ENCODE data around the gene FAM3A.

FAM3A gene

GRCh38 chrX:154546354-154547244 lies 30.6 kb upstream of the FAM3A start, which contains the start of gene G6PD:
G6PD (minus strand) TSS chrX:154546846; CDS start chrX:154546155, 691 bp downstream.
- Histone ChIP-seq H3K9me2 (replicated peaks; ENCODE audit: insufficient read depth, low read length) (no peaks in the 10 kb centered on the region), H3K79me2 (ENCODE audit: low read length) (peaks cover 38% of the 10 kb centered on the region), H3K9me3 (replicated peaks; ENCODE audit: insufficient read depth, low read length) (no peaks in the 10 kb centered on the region), H3K4me2 (ENCODE audit: low read depth, low read length) (peak within 1 kb of the TSS; percentile 94), H3K4me3 (ENCODE audit: low read length) (peak within 1 kb of the TSS; percentile 94), H3K36me3 (replicated peaks; ENCODE audit: insufficient read depth, low read length) (no peaks in the 10 kb centered on the region), H3K9ac (ENCODE audit: low read length) (peak within 1 kb of the TSS; percentile 74), H3K4me1 (ENCODE audit: low read length) (0 out of 2 replicates have a peak, but pooled peaks cover 4% of the 10 kb centered on the region), H3K27me3 (replicated peaks; ENCODE audit: insufficient read depth, low read length) (no peaks in the 10 kb centered on the region), H3F3A (ENCODE audit: insufficient read depth, low read length) (no peaks in the 10 kb centered on the region), H4K20me1 (ENCODE audit: insufficient read depth, low read length) (no peaks in the 10 kb centered on the region), H3K27ac (ENCODE audit: low read length) (peak within 1 kb of the TSS; percentile 85), H2AFZ (ENCODE audit: low read length) (peak within 1 kb of the TSS; percentile 77)
- TF ChIP-seq CTCF (IDR thresholded peaks at IDR 0.05; ENCODE audit: low read length) (no peak), EZH2phosphoT487 (IDR thresholded peaks at IDR 0.05; ENCODE audit: low read length) (no peak), EZH2 (optimal IDR thresholded peaks at IDR 0.05; ENCODE audit: low read depth, low read length) (no peak)
- peak; percentile 72 for DNase-seq

GRCh38 chrX:154545673-154546274 lies 29.7 kb upstream of the FAM3A start:
- H3K9me3 ChIP-seq (replicated peaks; ENCODE audit: insufficient read depth, low read length), result no peaks in the 10 kb centered on the region
- TF ChIP-seq EZH2 (optimal IDR thresholded peaks at IDR 0.05; ENCODE audit: low read depth, low read length), result no peak
- TF ChIP-seq EZH2phosphoT487 (IDR thresholded peaks at IDR 0.05; ENCODE audit: low read length), result no peak
- no peak for TF ChIP-seq CTCF (IDR thresholded peaks at IDR 0.05; ENCODE audit: low read length)
- H3K27ac ChIP-seq (ENCODE audit: low read length), result no peak overlapping the region
- H4K20me1 ChIP-seq (ENCODE audit: insufficient read depth, low read length), result no peaks in the 10 kb centered on the region
- peak overlapping the region; percentile 67; the same call in 1 of the 2 replicates for H3K9ac ChIP-seq (ENCODE audit: low read length)
- no peaks in the 10 kb centered on the region for H3K9me2 ChIP-seq (replicated peaks; ENCODE audit: insufficient read depth, low read length)
- no peaks in the 10 kb centered on the region for H3F3A ChIP-seq (ENCODE audit: insufficient read depth, low read length)
- peak overlapping the region; percentile 72 for H3K4me3 ChIP-seq (ENCODE audit: low read length)
- H3K79me2 ChIP-seq (ENCODE audit: low read length), result peaks cover 32% of the 10 kb centered on the region
- no peak overlapping the region; the same call in 1 of the 2 replicates for H2AFZ ChIP-seq (ENCODE audit: low read length)
- DNase-seq, result no peak
- H3K4me1 ChIP-seq (ENCODE audit: low read length), result 0 out of 2 replicates have a peak, but pooled peaks cover 4% of the 10 kb centered on the region
- H3K36me3 ChIP-seq (replicated peaks; ENCODE audit: insufficient read depth, low read length), result no peaks in the 10 kb centered on the region
- no peaks in the 10 kb centered on the region for H3K27me3 ChIP-seq (replicated peaks; ENCODE audit: insufficient read depth, low read length)
- H3K4me2 ChIP-seq (ENCODE audit: low read depth, low read length), result peak overlapping the region; percentile 94; the same call in 1 of the 2 replicates

GRCh38 chrX:154542723-154543424 lies 26.8 kb upstream of the FAM3A start:
- 0 out of 2 replicates have a peak, but pooled peaks cover 4% of the 10 kb centered on the region for H3K4me1 ChIP-seq (ENCODE audit: low read length)
- no peaks in the 10 kb centered on the region for H3K9me3 ChIP-seq (replicated peaks; ENCODE audit: insufficient read depth, low read length)
- H3F3A ChIP-seq (ENCODE audit: insufficient read depth, low read length), result no peaks in the 10 kb centered on the region
- no peak overlapping the region for H3K9ac ChIP-seq (ENCODE audit: low read length)
- TF ChIP-seq CTCF (IDR thresholded peaks at IDR 0.05; ENCODE audit: low read length) (no peak), EZH2 (optimal IDR thresholded peaks at IDR 0.05; ENCODE audit: low read depth, low read length) (no peak), EZH2phosphoT487 (IDR thresholded peaks at IDR 0.05; ENCODE audit: low read length) (no peak)
- no peaks in the 10 kb centered on the region for H3K36me3 ChIP-seq (replicated peaks; ENCODE audit: insufficient read depth, low read length)
- no peaks in the 10 kb centered on the region for H3K27me3 ChIP-seq (replicated peaks; ENCODE audit: insufficient read depth, low read length)
- no peaks in the 10 kb centered on the region for H4K20me1 ChIP-seq (ENCODE audit: insufficient read depth, low read length)
- H3K27ac ChIP-seq (ENCODE audit: low read length), result no peak overlapping the region
- no peak overlapping the region for H3K4me2 ChIP-seq (ENCODE audit: low read depth, low read length)
- no peak for DNase-seq
- H3K79me2 ChIP-seq (ENCODE audit: low read length), result peaks cover 6% of the 10 kb centered on the region
- H3K9me2 ChIP-seq (replicated peaks; ENCODE audit: insufficient read depth, low read length), result no peaks in the 10 kb centered on the region
- H2AFZ ChIP-seq (ENCODE audit: low read length), result no peak overlapping the region
- no peak overlapping the region for H3K4me3 ChIP-seq (ENCODE audit: low read length)

Data from MM.1S (cell line).